ENCODE data around the gene OR2A25. TPM values are rescaled to one million over a fixed set of nuclear protein-coding genes. Genes with fewer than 3 reads are reported as not detected.

OR2A25 gene, protein sequence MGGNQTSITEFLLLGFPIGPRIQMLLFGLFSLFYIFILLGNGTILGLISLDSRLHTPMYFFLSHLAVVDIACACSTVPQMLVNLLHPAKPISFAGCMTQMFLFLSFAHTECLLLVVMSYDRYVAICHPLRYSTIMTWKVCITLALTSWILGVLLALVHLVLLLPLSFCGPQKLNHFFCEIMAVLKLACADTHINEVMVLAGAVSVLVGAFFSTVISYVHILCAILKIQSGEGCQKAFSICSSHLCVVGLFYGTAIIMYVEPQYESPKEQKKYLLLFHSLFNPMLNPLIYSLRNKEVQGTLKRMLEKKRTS
- not detected in 2 replicates for total RNA-seq (2014; rRNA removed; shearing (Covaris generic))
- not detected in 2 replicates for polyA plus RNA-seq (2015; cell fraction: cytosol; rRNA removed)
- not detected in 2 replicates for polyA plus RNA-seq (2015; cell fraction: nucleus; rRNA removed)

DNA sequence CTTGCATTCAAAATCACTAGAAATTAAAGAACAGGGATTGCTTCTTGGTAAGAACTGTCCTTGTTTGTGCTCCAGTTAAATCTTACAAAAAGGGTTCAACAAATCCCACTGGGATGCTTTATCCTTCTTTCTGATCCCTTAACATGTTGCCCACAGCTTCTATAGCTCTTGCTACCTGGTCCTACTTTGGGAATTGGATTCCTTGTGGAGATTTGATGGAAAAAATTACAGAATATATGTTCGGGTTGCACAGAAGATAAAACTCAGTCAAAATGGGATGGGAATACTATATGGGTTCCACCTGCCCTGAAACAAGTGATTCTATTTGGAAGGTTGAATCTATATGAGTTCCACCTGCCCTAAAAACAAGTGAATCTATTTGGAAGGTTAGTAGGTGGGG, at the start of gene OR2A25:
Gene OR2A25 (plus strand): TSS at position 301 of the 400 bp plus-strand sequence. CDS start 4,409 bp downstream, outside the sequence.
- in situ Hi-C loops (cut with HindIII; ENCODE audit: low pct_unique_long_range_greater_than_20kb, low sequenced_read_pairs) = no loop called here
- DNase-seq (ENCODE audit: low read depth, low spot score) = no peak

GRCh38 chr7:144020340-144020739, 49.3 kb upstream of the OR2A25 start:
- in situ Hi-C loops (cut with HindIII; ENCODE audit: low pct_unique_long_range_greater_than_20kb, low sequenced_read_pairs) = no loop called here
- DNase-seq (ENCODE audit: low read depth, low spot score) = no peak

DNA sequence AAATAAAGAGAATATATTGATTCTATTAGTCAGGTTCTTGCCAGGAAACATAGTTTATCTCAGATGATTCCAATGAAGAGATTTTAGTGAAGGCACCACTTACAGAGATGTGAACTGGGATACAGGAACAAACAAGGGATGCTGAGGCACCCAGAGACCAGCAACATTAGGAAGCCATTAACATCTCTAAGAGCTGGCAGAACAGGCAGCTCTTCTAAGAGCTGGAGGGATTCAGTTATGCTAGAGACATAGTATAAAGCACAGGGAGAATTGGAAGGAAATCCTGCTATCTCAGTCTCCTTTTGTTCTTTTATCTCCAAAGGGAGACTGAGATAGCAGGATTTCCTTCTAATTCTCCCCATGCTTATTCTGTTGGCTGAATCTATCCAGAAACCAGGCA, 47.4 kb upstream of the OR2A25 start:
- in situ Hi-C loops (cut with HindIII; ENCODE audit: low pct_unique_long_range_greater_than_20kb, low sequenced_read_pairs) = no loop called here
- DNase-seq (ENCODE audit: low read depth, low spot score) = no peak

DNA sequence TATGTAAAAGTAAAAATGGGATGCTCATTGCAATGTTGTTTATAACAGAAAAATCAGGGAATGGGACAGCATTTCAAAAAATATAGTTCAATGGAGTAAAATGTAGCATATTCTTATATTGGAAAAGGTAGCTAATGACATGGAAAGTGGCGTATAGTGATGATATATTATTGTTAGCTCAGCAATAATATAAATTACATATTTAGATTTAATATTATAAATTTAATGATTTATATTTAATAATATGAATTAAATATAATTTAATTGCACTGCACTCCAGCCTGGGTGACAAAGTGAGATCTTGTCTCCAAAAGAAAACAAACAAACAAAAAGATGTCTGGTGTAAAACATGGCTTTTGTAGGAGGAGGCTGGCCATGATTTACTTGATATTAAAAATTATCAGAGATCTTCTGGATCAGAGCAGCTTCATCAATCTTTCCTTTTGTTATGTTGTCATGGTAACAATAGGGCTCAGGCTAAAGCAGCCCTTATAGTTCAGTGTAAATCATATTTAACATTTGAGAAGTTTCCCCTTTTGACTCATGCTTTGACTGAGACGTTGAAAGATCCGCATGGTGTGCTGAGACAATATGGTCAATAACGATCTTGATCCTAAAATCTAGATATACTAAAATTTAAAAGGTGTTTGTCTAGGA, 46.3 kb upstream of the OR2A25 start:
- in situ Hi-C loops (cut with HindIII; ENCODE audit: low pct_unique_long_range_greater_than_20kb, low sequenced_read_pairs) = no loop called here

GRCh38 chr7:144024213-144024612, 45.4 kb upstream of the OR2A25 start:
- in situ Hi-C loops (cut with HindIII; ENCODE audit: low pct_unique_long_range_greater_than_20kb, low sequenced_read_pairs) = no loop called here
- DNase-seq (ENCODE audit: low read depth, low spot score) = no peak

More for the DNA sequence above, 46.3 kb upstream of the OR2A25 start:
- DNase-seq (ENCODE audit: low read depth, low spot score) = no peak

GRCh38 chr7:144026203-144026883, 43.3 kb upstream of the OR2A25 start:
- in situ Hi-C loops (cut with HindIII; ENCODE audit: low pct_unique_long_range_greater_than_20kb, low sequenced_read_pairs) = no loop called here

GRCh38 chr7:144027070-144027469, 42.5 kb upstream of the OR2A25 start:
- DNase-seq (ENCODE audit: low read depth, low spot score) = peak; percentile 35
- in situ Hi-C loops (cut with HindIII; ENCODE audit: low pct_unique_long_range_greater_than_20kb, low sequenced_read_pairs) = no loop called here

More at GRCh38 chr7:144026203-144026883, 43.3 kb upstream of the OR2A25 start:
- DNase-seq (ENCODE audit: low read depth, low spot score) = no peak

GRCh38 chr7:144027974-144028373, 41.6 kb upstream of the OR2A25 start:
- in situ Hi-C loops (cut with HindIII; ENCODE audit: low pct_unique_long_range_greater_than_20kb, low sequenced_read_pairs) = no loop called here
- no peak for DNase-seq (ENCODE audit: low read depth, low spot score)

DNA sequence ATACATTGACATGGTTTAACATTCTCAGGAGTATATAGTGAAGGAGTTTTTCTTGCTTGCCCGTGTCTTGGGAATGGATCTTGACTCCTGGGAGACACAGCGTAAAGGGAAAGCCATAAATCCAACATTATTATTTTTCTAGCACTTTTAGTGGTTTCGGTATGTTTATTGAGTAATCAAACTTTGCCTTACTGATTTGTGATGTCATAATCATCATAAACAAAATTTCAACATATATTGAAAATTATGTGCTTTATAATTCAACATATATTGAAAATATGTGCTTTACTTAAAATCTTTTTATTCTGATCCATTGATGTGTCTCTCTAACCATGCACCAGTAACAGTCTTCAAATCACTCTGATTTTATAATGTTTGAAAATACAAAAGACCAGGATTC, 41.1 kb upstream of the OR2A25 start:
- DNase-seq (ENCODE audit: low read depth, low spot score) = no peak
- in situ Hi-C loops (cut with HindIII; ENCODE audit: low pct_unique_long_range_greater_than_20kb, low sequenced_read_pairs) = no loop called here

- no peak for DNase-seq (ENCODE audit: low read depth, low spot score)
- in situ Hi-C loops (cut with HindIII; ENCODE audit: low pct_unique_long_range_greater_than_20kb, low sequenced_read_pairs) = no loop called here
Measured at GRCh38 chr7:144032516-144032915, 37.1 kb upstream of the OR2A25 start.

DNA sequence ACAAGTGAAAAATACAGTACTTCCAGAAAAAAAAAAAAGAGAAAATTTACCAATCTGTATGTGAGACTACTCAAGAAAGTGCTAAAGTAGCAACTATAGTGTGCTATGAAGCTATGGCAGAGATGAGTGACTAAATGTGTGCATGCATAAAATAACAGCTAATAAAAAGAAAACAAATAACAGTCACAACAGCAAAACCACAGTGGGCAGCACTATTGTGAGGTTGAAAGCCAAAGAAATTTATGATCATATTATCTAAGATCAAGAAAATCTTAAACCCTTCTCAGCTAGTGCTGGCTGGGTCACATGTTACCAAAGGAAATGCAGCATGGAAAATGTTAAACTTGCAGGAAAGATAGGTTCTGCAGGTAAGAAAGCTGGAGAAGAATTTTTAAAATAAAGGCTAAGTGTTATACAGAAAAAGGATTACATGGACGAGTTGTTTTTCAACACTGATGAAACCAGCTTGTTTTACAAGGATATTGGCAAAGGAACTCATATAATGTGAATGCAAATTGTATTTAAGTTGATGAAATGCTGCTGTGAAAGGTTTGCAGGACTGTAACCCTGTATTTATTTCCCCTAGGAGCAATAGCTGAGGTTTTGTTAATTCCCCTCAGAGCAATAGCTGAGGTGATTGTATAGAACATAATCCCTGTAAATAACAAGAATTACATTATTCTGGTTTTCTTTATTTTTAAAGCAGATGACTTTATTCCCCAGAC, 36.5 kb upstream of the OR2A25 start:
- in situ Hi-C loops (cut with HindIII; ENCODE audit: low pct_unique_long_range_greater_than_20kb, low sequenced_read_pairs) = no loop called here
- DNase-seq (ENCODE audit: low read depth, low spot score) = no peak

DNA sequence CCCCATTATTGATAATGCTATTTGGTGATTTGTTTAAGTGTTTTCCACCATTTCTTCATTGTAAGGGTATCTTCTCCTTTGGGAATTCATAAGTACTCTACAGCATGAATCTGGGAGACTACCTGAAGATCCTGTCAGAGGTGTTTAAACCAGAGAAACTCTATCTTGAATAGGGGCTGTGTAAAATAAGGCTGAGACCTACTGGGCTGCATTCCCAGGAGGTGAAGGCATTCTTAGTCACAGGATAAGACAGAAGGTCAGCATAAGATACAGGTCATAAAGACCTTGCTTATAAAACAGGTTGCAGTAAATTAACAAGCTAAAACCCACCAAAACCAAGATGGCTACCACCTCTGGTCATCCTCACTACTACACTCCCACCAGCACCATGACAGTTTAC, 34.2 kb upstream of the OR2A25 start:
- DNase-seq (ENCODE audit: low read depth, low spot score) = no peak
- in situ Hi-C loops (cut with HindIII; ENCODE audit: low pct_unique_long_range_greater_than_20kb, low sequenced_read_pairs) = no loop called here

- in situ Hi-C loops (cut with HindIII; ENCODE audit: low pct_unique_long_range_greater_than_20kb, low sequenced_read_pairs) = no loop called here
- DNase-seq (ENCODE audit: low read depth, low spot score) = no peak
Measured at GRCh38 chr7:144036302-144036885, 33.2 kb upstream of the OR2A25 start.

- in situ Hi-C loops (cut with HindIII; ENCODE audit: low pct_unique_long_range_greater_than_20kb, low sequenced_read_pairs) = no loop called here
- DNase-seq (ENCODE audit: low read depth, low spot score) = no peak
Measured at GRCh38 chr7:144037414-144038035, 32.1 kb upstream of the OR2A25 start.

DNA sequence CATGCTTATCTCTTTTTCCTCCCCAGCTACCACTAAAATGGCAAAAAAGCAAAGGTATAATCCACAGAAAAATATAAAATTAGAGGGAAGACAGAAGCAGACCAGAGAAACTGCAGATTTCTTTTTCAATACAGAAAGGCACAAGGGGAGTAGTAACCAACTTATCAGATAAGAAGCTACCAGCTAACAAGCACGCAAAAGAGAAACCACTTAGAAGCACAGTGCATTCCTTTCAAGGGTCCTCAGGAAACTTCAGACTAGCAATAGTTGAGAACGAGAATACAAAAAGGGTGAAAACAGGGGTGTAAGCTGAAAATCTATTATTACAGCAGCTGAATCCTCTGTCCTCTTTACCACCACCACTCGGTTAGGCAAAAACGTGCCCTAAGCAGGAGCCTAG, 30.7 kb upstream of the OR2A25 start:
- DNase-seq (ENCODE audit: low read depth, low spot score) = no peak
- in situ Hi-C loops (cut with HindIII; ENCODE audit: low pct_unique_long_range_greater_than_20kb, low sequenced_read_pairs) = no loop called here

DNA sequence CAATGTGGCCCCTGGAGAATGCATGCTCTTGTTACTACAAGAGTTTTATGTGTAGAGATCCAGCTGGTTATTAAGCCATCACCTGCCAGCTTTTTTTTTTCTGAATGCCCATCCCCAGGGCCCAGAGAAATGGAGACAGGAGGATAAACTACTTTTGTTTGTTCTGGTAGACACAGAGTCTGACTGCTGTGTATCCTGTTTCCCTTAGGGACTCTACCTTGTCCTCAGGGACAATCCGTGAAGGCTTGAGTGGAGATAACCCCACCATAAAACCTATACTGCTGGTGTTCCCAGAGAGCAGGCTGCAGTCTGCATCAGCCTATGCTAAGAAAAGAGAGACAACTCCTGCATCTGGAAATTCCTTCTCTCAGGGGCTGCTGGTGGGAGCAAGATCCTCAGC, 21.0 kb upstream of the OR2A25 start, which contains the start of gene OR2A5:
Gene OR2A5 (plus strand): TSS at position 301 of the 400 bp plus-strand sequence. CDS start 1,454 bp downstream, outside the sequence.
- in situ Hi-C loops (cut with HindIII; ENCODE audit: low pct_unique_long_range_greater_than_20kb, low sequenced_read_pairs) = no loop called here
- DNase-seq (ENCODE audit: low read depth, low spot score) = no peak

DNA sequence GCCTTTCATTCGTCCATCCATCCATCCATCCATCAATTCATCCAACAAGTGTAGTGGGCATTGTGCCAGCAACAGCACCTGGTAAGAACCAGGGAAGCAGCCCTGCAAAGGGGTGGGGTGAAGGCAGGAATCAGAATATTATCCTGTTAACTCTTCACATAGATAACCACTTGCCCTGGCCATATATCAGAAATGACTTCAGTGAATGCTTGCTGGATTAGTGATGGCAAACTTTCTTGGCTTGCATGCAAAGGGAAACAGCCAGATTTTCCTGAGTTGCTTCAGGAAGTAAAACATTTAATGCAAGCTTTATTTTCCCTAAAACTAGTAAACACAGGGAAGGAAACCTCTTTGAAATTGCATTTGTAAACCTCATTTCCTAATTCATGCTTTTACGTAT, 20.1 kb upstream of the OR2A25 start:
- in situ Hi-C loops (cut with HindIII; ENCODE audit: low pct_unique_long_range_greater_than_20kb, low sequenced_read_pairs) = no loop called here
- DNase-seq (ENCODE audit: low read depth, low spot score) = no peak

Data from SK-MEL-5 (cell line).